ENCODE data around the gene TMED7.

GRCh38 chr5:115629903-115630302 is 4.1 kb upstream of the TMED7 start:
- TF ChIP-seq CTCF (IDR thresholded peaks at IDR 0.05 in 4 of 5, conservative IDR thresholded peaks at IDR 0.05 in 1 of 5) (no peak), POLR2A (IDR thresholded peaks at IDR 0.05) (no peak)

All from gastrocnemius medialis (tissue), 4 donors.